ENCODE data around the gene TBC1D12. TPM values are rescaled to one million over a fixed set of nuclear protein-coding genes. Genes with fewer than 3 reads are reported as not detected.

The TBC1D12 gene
- total RNA-seq, 1 donor from 2014 or later, result 5.1 TPM

DNA sequence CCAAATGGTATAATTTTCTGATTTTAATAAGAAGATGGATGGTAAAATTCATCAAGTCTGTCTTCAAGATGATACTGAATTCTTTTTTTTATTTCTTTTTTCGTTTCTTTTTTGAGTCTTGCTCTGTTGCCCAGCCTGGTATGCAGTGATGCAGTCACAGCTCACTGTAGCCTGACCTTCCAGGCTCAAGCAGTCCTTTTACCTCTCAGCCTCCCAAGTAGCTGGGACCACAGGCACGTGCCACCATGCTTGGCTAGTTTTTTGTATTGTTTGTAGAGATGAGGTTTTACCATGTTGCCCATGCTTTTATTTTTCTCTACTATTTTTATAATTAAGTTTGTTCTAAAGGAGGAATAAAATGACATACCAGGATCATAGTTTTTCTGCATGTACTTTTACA lies 91.1 kb downstream of the TBC1D12 start:
- no peaks in the 10 kb centered on the region for H3K9me3 Mint-ChIP-seq (ENCODE audit: unreplicated experiment)
- H3K27ac Mint-ChIP-seq (ENCODE audit: unreplicated experiment), result no peak overlapping the region
- DNase-seq, result no peak
- TF ChIP-seq, protein P1, sequence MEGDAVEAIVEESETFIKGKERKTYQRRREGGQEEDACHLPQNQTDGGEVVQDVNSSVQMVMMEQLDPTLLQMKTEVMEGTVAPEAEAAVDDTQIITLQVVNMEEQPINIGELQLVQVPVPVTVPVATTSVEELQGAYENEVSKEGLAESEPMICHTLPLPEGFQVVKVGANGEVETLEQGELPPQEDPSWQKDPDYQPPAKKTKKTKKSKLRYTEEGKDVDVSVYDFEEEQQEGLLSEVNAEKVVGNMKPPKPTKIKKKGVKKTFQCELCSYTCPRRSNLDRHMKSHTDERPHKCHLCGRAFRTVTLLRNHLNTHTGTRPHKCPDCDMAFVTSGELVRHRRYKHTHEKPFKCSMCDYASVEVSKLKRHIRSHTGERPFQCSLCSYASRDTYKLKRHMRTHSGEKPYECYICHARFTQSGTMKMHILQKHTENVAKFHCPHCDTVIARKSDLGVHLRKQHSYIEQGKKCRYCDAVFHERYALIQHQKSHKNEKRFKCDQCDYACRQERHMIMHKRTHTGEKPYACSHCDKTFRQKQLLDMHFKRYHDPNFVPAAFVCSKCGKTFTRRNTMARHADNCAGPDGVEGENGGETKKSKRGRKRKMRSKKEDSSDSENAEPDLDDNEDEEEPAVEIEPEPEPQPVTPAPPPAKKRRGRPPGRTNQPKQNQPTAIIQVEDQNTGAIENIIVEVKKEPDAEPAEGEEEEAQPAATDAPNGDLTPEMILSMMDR (IDR thresholded peaks at IDR 0.05; ENCODE audit: partially characterized antibody, unreplicated experiment), result no peak
- H3K27me3 Mint-ChIP-seq (ENCODE audit: unreplicated experiment), result no peaks in the 10 kb centered on the region
- H3K36me3 Mint-ChIP-seq (ENCODE audit: unreplicated experiment), result no peaks in the 10 kb centered on the region
- H3K4me3 Mint-ChIP-seq (ENCODE audit: unreplicated experiment), result no peak overlapping the region
- no peaks in the 10 kb centered on the region for H3K4me1 Mint-ChIP-seq (ENCODE audit: low read depth, unreplicated experiment)

DNA sequence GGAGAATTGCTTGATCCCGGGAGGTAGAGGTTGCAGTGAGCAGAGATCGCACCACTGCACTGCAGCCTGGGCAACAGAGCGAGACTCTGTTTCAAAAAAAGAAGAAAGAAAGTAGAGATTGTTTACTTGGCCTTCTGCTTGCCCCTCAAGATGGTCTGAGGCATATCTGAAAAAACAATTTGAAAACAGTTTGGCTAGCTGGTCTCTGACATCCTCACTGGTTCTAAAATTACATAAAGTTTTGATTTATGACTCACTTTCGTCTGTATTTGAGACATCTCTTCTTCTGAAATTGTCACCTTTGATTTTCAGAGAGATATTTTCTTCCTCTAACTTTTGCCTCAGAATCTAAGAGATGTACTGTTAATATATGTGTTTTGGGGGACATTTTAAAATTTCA lies 93.7 kb downstream of the TBC1D12 start:
- H3K36me3 Mint-ChIP-seq (ENCODE audit: unreplicated experiment), result no peaks in the 10 kb centered on the region
- no peaks in the 10 kb centered on the region for H3K9me3 Mint-ChIP-seq (ENCODE audit: unreplicated experiment)
- H3K4me1 Mint-ChIP-seq (ENCODE audit: low read depth, unreplicated experiment), result no peaks in the 10 kb centered on the region
- H3K27ac Mint-ChIP-seq (ENCODE audit: unreplicated experiment), result no peak overlapping the region
- TF ChIP-seq, protein P1 (IDR thresholded peaks at IDR 0.05; ENCODE audit: partially characterized antibody, unreplicated experiment), result no peak
- no peaks in the 10 kb centered on the region for H3K27me3 Mint-ChIP-seq (ENCODE audit: unreplicated experiment)
- DNase-seq, result no peak
- no peak overlapping the region for H3K4me3 Mint-ChIP-seq (ENCODE audit: unreplicated experiment)

DNA sequence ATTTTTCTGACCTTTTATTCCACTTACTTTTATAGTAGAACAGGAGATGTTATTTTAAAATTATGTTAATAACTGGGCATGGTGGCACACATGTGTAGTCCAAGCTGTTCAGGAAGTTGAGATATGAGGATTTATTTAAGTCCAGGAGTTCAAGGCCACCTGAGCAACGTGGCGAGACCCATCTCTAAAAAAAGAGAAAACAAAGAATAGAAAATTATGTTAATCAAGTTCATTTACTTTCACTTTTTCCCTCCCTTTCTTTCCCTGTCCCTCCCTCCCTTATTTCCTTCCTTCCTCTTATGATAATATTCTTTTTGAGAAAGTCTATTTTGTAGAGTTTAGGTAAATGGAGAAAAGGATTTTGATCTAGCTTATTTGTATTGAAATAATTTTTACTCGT lies 94.3 kb downstream of the TBC1D12 start:
- no peak overlapping the region for H3K27ac Mint-ChIP-seq (ENCODE audit: unreplicated experiment)
- DNase-seq, result no peak
- no peaks in the 10 kb centered on the region for H3K4me1 Mint-ChIP-seq (ENCODE audit: low read depth, unreplicated experiment)
- no peaks in the 10 kb centered on the region for H3K9me3 Mint-ChIP-seq (ENCODE audit: unreplicated experiment)
- TF ChIP-seq, protein P1 (IDR thresholded peaks at IDR 0.05; ENCODE audit: partially characterized antibody, unreplicated experiment), result no peak
- no peaks in the 10 kb centered on the region for H3K36me3 Mint-ChIP-seq (ENCODE audit: unreplicated experiment)
- no peak overlapping the region for H3K4me3 Mint-ChIP-seq (ENCODE audit: unreplicated experiment)
- no peaks in the 10 kb centered on the region for H3K27me3 Mint-ChIP-seq (ENCODE audit: unreplicated experiment)

DNA sequence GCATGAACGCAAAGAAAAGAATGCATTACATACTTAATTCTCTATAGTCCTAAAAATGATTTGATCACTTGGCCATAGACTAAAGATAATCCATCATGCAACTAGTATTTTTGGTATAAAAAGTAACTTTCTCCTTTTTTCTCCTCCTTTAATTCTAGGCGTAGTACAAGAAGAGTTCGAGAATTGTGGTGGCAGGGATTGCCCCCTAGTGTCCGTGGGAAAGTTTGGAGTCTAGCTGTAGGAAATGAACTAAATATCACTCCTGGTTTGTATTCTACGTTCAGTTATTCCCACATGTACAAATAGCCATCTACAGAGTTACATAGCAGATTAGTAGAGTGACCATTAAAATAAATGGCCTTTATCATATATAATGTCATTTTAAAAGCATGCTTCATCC lies 97.7 kb downstream of the TBC1D12 start:
- no peak overlapping the region for H3K27ac Mint-ChIP-seq (ENCODE audit: unreplicated experiment)
- TF ChIP-seq, protein P1 (IDR thresholded peaks at IDR 0.05; ENCODE audit: partially characterized antibody, unreplicated experiment), result peak; percentile 24
- no peak overlapping the region for H3K4me3 Mint-ChIP-seq (ENCODE audit: unreplicated experiment)
- no peaks in the 10 kb centered on the region for H3K9me3 Mint-ChIP-seq (ENCODE audit: unreplicated experiment)
- H3K4me1 Mint-ChIP-seq (ENCODE audit: low read depth, unreplicated experiment), result no peaks in the 10 kb centered on the region
- H3K27me3 Mint-ChIP-seq (ENCODE audit: unreplicated experiment), result no peaks in the 10 kb centered on the region
- no peak for DNase-seq
- H3K36me3 Mint-ChIP-seq (ENCODE audit: unreplicated experiment), result no peaks in the 10 kb centered on the region

DNA sequence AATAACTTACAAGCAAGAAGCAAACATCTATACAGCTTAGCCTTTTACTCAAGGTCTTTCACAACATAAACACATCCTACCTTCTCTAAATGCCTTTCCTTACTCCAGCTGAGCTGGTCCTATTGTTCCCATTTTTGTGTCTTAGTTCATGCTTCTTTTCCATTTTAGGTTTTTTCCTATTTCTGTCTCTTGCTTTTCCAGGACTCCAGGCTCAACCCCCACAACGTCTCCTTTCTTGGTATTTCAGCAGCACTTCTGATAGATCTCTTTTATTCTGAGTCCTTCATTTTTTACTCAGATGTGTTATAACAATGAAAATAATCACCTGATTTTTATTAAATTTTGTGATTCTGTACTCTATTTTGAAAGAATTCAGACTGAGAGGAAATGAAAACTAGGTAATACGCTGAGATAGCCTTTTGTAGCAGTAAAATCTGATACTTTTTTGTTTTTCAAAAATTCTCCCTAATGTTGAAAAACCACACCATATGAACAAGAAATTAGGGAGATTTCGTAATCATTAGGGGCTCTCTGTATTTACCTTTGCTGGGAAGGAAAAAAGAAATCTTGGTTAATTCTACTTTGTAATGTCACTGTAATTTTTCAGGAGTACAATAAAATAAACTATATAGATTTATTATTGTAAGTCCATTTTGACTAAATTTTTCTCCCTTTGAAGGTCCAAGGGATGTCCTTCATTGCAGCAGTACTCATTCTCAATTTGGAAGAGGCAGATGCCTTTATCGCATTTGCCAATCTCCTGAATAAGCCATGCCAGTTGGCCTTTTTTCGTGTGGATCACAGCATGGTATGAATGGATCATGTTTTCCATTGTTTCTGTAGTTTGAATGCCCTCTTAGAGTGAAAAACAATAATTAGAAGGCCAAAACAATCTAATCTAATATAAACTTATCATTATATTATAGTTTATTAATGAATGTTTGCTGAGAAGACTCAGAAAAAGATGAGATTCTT lies 119.2 kb downstream of the TBC1D12 start:
- no peaks in the 10 kb centered on the region for H3K4me1 Mint-ChIP-seq (ENCODE audit: low read depth, unreplicated experiment)
- TF ChIP-seq, protein P1 (IDR thresholded peaks at IDR 0.05; ENCODE audit: partially characterized antibody, unreplicated experiment), result no peak
- no peak overlapping the region for H3K4me3 Mint-ChIP-seq (ENCODE audit: unreplicated experiment)
- no peaks in the 10 kb centered on the region for H3K27me3 Mint-ChIP-seq (ENCODE audit: unreplicated experiment)
- no peak for DNase-seq
- H3K36me3 Mint-ChIP-seq (ENCODE audit: unreplicated experiment), result no peaks in the 10 kb centered on the region
- H3K27ac Mint-ChIP-seq (ENCODE audit: unreplicated experiment), result no peak overlapping the region
- no peaks in the 10 kb centered on the region for H3K9me3 Mint-ChIP-seq (ENCODE audit: unreplicated experiment)
